Hindlimb muscle (tissue), 1 donor: ENCODE results near the gene CMIP. TPM values are rescaled to one million over a fixed set of nuclear protein-coding genes. Genes with fewer than 3 reads are reported as not detected.

Experiments used
- DNase-seq: peaks from one replicate; pipeline ENCODE4 v3.0.0-alpha.2; 2013
- polyA plus RNA-seq: library from polyadenylated mRNA; unstranded; fragments of 120-200 nt; gene quantifications from one replicate; pipeline ENCODE4 v1.2.1, GENCODE V29; 2013; ENCODE audit not compliant: insufficient read length

CMIP gene
- polyA plus RNA-seq, 1 donor = 18.0 TPM

GRCh38 chr16:81447383-81448101 lies 2.9 kb downstream of the CMIP start:
- no peak for DNase-seq

GRCh38 chr16:81448154-81449131 lies 3.8 kb downstream of the CMIP start:
- DNase-seq = no peak

GRCh38 chr16:81449241-81449640 lies 4.6 kb downstream of the CMIP start:
- DNase-seq = no peak

- no peak for DNase-seq
These were observed 5.4 kb downstream of the CMIP start for GRCh38 chr16:81449899-81450608.

- no peak for DNase-seq
These were observed 6.3 kb downstream of the CMIP start for GRCh38 chr16:81450783-81451491.

GRCh38 chr16:81451753-81452680 lies 7.4 kb downstream of the CMIP start:
- DNase-seq = no peak

- DNase-seq = no peak
These were observed 8.6 kb downstream of the CMIP start for GRCh38 chr16:81453091-81453728.

- DNase-seq = no peak
These were observed 9.4 kb downstream of the CMIP start for GRCh38 chr16:81454044-81454443.

GRCh38 chr16:81455006-81455405 lies 10.4 kb downstream of the CMIP start:
- no peak for DNase-seq

GRCh38 chr16:81455720-81456494 lies 11.3 kb downstream of the CMIP start:
- DNase-seq = no peak

- no peak for DNase-seq
These were observed 12.1 kb downstream of the CMIP start for GRCh38 chr16:81456523-81457325.

GRCh38 chr16:81457326-81458133 lies 12.9 kb downstream of the CMIP start:
- DNase-seq = no peak

- DNase-seq = no peak
These were observed 13.6 kb downstream of the CMIP start for GRCh38 chr16:81458149-81458669.

- no peak for DNase-seq
These were observed 14.4 kb downstream of the CMIP start for GRCh38 chr16:81458827-81459598.

- DNase-seq = no peak
These were observed 15.5 kb downstream of the CMIP start for GRCh38 chr16:81460075-81460474.

- DNase-seq = no peak
These were observed 16.6 kb downstream of the CMIP start for GRCh38 chr16:81461243-81461642.

GRCh38 chr16:81461766-81462165 lies 17.2 kb downstream of the CMIP start:
- DNase-seq = no peak
